HG03439 (cell line): ENCODE data around the gene PALLD.
"Not testable (repeated sequence)": the region's sequence is repeated elsewhere in the genome, so short reads cannot be mapped to it uniquely, and the experiment has no call there.

ENCODE experiments used
- ATAC-seq: cut with Tn5 transposase; IDR thresholded peaks from one replicate; pipeline ENCODE4 v1.9.1; 2021; ENCODE audit warnings: mild to moderate bottlenecking, moderate library complexity; ENCODE audit not compliant: unreplicated experiment

The PALLD gene

DNA sequence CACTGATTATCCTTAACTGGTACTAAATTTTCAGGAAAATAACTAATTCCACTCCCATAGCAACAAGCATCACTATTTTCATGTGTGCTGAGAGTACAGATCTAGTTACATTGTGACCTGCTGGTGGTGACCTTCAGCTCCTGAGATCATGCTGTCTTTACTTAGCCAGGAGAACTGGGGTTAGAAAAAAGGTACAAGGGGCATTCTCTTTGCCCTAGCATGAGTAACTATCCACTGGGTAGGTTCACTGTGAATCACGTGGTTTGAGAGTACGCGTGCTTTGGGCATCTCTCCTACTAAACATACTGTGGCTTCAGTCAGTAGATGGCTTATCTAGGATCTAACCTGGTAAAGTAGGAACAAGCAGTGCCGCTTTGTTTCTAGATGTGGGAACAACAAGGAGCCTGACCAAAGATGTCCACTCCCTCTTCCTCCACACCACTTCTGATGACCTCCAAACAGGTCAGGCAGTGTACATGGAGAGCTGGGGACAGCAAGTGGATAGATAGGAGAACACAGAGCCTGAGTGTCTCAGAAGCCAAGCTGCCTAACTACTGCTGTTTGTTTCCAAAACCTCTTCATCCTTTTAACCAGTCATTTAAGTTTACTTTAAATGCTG, 423.0 kb downstream of the PALLD start:
- ATAC-seq = no peak

DNA sequence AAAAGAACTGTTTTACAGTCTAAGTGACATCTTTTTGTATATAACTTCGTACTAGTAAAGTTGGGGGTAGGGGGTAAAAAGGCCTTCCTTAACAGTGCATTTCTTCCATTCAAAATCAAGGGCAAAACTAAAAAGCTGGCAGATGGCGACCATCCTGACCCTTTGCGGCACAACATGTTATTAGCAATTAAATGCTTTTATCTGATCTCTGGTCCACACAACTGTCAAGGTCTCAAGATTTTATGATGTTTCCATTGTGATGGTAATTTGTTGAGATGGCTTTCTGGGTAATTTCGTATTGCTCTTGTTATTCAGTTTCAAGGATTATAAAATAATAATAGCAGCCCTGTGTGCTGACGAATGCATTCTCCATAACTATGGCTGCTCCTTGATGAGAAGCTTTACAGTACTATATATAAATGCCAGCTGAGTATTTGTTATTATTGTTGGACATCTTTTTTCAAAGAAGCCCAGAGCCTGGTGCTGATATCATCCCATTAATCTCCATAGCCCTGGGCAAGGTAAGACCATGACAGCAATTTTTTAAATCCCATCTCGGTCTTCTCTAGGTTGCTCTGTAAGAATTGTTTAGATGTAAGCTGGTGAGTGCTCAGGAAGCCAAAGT, 423.7 kb downstream of the PALLD start:
- ATAC-seq = no peak

GRCh38 chr4:168923526-168924194, 426.8 kb downstream of the PALLD start:
- ATAC-seq = peak; percentile 68

- ATAC-seq = no peak
These were observed 427.8 kb downstream of the PALLD start for GRCh38 chr4:168924667-168925066.

- no peak for ATAC-seq
These were observed 429.1 kb downstream of the PALLD start for GRCh38 chr4:168925789-168926490.

GRCh38 chr4:168928346-168928745, 431.5 kb downstream of the PALLD start:
- ATAC-seq = no peak

DNA sequence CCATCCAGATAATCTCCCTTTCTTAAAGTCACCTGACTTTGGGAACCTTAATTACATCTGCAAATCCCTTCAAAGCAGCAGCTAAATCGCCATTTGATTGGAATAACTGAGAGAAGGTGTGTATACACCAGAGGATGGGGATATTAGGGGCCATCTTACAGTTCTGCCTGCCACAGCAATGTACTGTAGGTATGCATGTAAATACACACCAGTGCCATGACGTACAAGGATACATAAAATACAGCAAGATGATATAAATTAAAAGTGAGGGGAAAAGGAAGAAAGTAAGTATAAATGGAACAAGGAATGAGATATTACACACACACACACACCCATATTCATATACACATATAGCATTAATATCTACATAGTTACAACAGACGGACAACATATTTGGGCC, 432.0 kb downstream of the PALLD start:
- ATAC-seq = no peak

DNA sequence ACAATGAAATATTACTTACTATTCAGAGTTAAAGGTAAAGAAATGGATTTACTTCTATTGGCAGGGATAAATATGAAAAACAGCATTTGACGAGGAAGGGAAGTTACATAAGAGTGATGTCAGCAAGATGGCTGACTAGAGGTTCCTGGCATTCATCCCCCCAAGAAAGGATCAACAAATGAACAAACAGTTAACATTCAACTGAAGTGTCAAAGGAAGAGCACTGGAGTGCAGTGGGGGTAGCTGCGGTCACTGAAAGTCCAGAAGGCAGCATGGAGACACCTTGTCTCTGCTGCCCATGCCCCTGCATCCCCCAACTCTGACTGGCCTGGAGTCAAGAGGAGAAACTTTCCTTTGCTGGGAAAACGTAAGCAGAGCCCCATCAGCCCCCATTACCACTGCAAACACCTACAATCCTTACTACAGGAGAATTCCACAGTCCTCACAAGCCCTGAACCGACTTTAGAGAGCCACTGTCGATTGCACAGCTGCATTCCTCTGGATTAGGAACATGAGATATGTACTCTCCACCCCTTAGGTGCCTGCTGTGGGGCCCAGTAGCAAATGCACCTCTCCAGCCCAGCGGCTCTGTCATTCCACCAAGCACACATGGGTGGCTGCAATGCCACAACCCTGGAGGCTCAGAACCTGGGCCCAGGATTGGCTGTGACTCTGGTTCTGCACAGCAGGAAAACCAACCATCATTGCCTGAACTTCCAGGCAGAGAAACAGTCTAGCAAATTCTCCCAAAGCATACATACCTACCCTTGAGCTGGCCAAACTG, 433.8 kb downstream of the PALLD start:
- ATAC-seq = no peak

DNA sequence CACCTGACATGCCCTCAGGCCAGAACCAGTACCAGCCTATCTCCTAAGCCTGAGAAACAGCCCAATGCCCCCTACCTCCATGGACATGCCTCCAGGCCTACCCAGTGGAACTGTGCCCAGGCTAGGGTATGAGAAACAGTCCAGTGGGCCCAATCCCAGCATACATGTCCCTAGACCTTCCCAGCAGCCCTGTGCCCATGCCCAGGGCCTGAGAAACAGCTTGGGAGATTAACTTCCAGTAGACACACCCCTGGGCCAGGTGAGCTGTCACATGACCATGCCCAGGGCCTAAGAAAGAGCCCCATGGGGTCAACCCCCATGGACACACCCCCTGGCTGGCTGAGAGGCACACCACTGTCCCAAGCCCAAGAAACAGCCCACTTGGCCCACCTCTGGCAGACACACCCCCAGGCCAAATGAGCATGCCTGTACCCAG, 434.4 kb downstream of the PALLD start:
- ATAC-seq = no peak

- ATAC-seq = no peak
These were observed 435.3 kb downstream of the PALLD start for GRCh38 chr4:168932138-168932537.

- ATAC-seq = no peak
These were observed 436.6 kb downstream of the PALLD start for GRCh38 chr4:168933423-168933822.

DNA sequence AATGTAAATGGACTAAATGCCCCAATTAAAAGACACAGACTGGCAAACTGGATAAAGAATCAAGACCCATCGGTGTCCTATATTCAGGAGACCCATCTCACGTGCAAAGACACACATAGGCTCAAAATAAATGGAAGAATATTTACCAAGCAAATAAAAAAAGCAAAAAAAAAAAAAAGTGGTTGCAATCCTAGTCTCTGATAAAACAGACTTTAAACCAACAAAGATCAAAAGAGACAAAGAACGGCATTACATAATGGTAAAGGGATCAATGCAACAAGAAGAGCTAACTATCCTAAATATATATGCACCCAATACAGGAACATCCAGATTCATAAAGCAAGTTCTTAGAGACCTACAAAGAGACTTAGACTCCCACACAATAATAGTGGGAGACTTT, 440.6 kb downstream of the PALLD start:
- not testable (repeated sequence) for ATAC-seq

GRCh38 chr4:168942985-168943384, 446.1 kb downstream of the PALLD start:
- ATAC-seq = no peak

- ATAC-seq = no peak
These were observed 448.4 kb downstream of the PALLD start for GRCh38 chr4:168945291-168945690.

DNA sequence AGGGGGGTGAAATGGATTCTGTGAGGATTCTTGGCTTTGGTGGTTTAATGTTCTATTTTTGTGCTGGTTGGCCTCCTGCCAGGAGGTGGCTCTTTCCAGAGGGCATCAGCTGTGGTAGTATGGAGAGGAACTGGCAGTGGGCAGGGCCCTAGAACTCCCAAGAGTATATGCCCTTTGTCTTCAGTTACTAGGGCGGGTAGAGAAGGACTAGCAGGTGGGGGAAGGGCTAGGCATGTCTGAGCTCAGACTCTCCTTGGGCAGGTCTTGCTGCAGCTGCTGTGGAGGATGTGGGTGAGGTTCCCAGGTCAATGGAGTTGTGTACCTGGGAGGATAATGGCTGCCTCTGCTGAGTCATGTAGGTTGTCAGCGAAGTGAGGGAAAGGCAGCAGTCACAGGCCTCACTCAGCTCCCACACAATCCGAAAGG, 456.0 kb downstream of the PALLD start:
- not testable (repeated sequence) for ATAC-seq

GRCh38 chr4:168955674-168956073, 458.8 kb downstream of the PALLD start:
- no peak for ATAC-seq

DNA sequence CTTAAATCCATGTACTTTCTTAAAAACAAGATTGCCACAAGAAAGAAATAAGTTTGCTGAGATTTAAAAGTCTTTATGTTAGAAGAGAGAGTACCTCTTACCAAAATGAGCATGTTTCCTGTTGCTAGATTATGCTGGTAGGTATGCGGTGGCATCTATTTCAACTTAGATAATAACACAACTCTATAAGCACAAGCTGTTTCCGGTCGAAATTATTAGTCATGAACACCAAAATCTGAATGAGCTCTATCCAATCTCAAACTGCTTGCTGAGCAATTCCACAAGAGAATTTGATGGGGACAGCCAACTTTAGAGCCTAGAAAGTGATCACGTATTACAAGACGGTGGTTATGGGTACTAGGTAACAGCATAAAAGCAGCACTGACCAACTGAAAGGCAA, 463.9 kb downstream of the PALLD start:
- ATAC-seq = no peak

DNA sequence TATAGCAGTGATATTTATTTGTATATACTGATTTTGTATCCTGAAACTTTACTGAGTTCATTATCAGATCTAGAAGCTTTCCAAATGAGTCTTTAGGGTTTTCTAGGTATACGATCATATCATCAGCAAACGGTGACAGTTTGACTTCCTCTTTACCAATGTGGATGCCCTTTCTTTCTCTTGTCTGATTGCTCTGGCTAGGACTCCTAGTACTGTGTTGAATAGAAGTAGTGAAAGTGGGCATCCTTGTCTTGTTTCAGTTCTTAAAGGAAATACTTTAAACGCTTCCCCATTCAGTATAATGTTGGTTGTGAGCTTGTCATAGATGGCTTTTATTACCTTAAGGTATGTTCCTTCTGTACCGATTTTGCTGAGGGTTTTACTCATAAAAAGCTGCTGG, 475.7 kb downstream of the PALLD start:
- ATAC-seq = no peak
